NOMO-1 treated with DMSO at 0.1 percent for 48 hours (cell line): ENCODE data around the gene CDT1.
A peak's percentile ranks its signal among the peaks of the same experiment; 100 is the strongest.
"Not testable (repeated sequence)": the region's sequence is repeated elsewhere in the genome, so short reads cannot be mapped to it uniquely, and the experiment has no call there.

ENCODE experiments used
- DNase-seq: peaks from one replicate; lab custom pipeline; 2025; ENCODE audit not compliant: unreplicated experiment; lab: John Stamatoyannopoulos, UW

Gene CDT1

DNA sequence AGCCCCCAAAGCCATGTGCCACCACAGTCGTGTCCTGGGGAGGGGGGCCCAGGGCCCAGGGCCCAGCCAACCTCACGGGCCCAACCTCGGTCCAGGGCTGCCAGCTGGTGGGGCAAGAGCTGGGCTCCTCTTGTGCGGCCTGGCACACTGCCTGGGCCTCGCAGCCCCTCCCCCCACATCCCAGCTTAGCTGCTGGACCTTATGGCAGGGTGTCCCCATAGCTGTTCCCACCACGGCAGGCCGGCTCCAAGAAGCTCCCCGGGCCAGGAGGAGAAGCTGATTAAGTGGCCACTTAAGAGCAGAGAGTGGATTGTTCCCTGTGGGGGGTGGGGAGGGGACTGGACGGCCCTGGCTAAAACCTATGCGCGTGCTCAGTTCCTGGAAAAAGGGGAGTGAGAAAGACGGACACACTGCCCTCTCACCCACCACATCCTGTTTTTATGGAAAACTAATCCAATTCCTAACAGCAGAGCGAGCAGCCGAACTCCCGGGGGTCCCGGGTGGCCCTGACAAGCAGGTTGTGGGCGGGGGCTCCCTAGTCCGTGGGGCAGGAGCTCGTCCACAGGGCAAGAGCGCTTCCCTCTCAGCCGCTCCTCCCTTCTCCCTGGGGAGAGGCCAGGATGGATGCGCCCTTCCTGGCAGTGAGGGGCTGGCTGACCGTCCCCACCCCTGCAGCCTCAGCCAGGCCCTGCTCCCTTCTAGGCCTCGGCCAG lies 35.4 kb upstream of the CDT1 start:
- no peak for DNase-seq

GRCh38 chr16:88769617-88770460 lies 33.8 kb upstream of the CDT1 start:
- DNase-seq, result no peak

DNA sequence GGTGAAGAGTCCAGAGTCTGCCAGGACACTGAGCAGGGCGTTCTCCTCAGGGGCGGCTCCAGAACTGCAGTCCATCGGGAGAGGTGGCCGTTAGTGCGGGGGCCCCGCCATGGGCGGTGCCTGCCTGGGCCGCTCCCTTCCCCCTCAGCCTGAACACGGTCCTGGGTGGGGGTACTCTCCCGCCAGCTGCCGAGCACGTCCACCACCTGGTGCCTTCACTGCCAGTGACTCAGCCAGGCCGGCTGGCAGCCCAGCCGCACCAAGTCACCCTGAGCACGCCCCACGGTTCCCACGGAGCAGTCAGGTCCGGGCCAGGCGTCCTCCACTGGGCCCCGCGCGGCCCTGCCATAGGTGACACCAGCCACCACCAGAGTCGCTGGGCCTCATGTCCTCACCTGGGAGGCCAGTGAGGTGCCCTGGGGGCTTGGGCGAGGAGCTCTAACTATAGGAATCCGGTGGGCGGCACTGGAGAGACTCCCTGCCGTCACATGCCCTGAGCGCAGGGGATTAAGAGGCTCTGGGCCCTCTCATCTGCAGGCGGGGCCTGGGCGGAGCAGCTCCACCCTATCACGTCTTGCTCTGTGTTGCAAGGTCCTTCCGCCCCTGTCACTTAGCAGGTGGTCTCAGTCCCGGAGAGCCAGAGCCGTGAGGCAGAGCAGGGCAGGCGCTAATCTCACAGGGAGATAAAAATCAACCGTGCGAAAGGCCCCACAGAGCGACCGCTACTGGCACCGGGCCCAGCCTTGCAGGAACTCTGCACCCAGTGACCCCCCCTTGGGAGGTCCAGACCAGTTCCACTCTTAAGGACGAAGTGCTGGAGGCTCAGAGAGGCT lies 32.9 kb upstream of the CDT1 start:
- no peak for DNase-seq

DNA sequence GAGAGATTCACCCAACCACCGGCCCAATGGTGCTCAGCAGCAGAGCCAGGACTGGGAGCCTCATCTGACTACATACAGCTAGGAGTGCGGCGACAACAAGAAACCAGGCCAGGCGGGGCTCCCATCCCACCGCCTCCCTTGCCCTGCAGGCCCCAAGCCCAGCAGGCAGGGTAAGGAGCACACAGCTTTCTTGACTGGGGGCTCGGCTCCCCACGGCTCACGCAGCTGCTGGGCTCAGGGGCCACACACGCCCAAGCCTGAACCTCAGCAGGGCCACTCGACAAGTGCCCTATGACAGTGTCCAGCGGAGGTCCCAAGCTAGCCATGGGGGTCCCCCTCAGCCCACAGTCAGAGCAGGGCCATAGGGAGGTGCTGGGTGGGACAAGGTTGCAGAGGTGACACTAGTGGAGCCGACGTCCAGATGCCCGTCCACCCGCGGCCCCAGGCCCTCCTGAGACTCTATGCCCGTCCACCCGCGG lies 32.3 kb upstream of the CDT1 start:
- no peak for DNase-seq

GRCh38 chr16:88771781-88772180 lies 31.8 kb upstream of the CDT1 start:
- not testable (repeated sequence) for DNase-seq

DNA sequence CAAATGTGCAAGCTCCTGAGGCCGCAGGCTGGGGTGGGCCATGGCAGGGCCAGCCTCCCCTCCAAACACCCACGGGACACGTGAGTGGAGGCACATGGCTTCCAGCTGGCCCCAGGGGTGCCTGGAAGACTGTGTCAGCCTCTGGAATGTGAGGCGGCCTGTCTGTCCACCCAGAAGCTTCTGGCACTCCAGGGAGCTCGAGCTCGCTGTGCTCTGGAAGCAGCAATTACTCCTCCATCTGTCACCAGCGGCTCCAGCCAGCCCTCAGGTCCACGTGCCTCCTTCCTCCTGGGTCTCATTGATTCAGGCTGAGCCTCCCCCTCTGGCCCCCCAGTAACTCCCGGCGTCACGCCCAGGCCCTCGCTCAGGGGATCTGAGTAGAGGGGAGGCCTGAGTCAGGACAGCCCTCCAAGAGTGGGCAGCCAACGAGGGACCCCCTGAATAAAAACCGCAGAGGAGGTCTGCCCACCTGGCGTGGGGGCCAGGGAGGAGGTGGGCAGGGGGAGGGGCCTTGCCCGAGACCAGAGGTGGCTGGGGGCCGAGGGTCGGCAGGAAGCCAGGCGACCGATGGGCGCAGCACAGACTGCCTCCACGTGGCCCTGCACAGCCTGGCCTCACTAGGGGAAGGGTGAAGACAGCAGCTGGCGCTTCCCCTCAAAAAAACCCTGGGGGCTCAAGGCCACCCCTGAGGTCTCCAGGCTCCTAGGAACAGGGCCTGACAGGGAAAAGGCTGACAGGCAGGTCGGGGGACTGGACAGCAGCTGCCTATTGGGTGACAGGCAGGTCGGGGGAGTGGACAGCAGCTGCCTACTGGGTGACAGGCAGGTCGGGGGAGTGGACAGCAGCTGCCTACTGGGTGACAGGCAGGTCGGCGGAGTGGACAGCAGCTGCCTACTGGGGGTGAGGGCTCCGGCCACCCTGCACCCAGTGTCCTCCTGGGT lies 30.4 kb upstream of the CDT1 start:
- DNase-seq, result no peak

GRCh38 chr16:88773812-88774291 lies 29.7 kb upstream of the CDT1 start:
- DNase-seq, result no peak

DNA sequence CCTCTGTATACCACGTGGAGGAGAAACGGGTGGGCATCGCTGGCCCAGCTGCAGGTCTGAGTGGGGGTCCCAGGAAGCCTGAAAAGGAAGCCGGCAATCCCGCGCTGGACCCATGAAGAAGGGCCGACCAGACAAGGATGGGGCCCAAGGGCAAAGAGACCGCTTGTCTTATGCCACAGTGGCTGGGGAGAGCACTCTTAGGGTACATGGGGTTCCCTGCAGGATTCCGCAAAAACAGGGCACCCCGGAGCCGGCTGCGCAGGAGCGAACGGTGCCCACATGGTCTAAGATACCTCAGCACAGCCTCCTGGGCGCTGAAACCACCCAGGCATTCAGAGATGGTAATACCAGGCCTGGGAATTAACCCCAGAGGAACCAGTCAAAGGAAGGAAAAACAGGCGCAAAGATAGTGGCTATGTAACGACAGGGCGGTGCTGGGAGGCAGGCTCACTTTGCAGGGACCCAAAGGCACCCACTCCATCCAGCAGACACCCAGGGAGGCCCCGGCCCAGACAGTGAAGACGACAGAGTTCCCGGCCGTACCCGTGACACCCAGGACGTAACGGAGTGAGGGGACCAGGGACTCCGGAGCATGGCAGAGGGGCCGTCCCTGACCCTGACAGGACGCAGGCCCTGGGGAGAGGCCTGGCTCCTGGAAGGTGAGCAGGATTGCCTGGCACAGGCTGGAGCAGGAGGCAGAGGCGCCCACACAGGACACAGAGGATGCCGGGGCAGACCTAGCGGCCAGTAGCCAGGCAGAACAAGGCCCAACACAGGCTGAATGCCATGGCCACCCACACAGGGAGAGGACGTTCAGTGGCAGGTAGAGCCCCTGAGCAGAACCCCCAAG lies 28.8 kb upstream of the CDT1 start:
- no peak for DNase-seq

DNA sequence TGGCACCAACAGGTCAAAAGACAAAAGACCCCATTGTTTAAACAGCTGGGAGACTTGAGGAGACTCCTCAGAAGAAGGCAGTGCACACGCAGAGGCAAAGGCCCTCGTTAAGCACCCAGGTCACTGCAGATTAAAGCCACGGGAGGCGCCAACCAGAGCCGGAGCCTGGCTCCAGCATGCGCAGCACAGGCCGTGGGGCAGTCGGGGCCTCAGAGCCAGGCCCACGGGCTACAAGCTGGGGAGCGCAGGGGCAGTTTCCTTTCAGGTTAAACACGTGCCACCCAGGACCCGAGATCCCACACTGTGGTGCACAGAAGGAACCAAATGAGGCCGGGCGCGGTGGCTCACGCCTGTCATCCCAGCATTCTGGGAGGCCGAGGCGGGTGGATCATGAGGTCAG lies 27.8 kb upstream of the CDT1 start:
- DNase-seq, result no peak

- DNase-seq, result no peak
These were observed 25.9 kb upstream of the CDT1 start for GRCh38 chr16:88777471-88778270.

GRCh38 chr16:88778271-88778525 lies 25.4 kb upstream of the CDT1 start:
- no peak for DNase-seq

DNA sequence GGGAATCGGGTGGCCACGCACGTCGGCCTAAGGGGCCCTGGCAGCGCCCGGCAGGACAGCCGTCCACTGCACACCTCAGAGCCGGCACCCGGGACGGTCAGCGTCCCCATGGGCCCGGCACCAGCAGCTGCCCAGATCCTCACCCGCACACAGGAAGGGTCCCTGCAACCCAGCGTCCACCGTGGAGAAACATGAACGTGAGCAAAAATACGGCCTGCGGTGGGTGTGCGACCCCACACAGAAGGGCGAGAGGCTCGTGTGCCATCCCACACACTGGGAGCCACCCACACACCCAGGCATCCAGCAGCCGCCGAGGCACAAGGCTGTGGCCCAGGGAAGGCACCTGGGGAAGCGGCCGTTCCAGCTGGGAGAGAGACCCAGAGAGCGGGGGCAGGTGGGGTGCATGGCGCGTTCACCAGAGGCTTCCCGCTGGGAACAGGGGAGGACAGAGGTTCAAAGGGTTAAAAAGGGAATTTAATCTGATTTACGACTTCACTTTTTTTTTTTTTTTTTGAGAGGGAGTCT lies 25.0 kb upstream of the CDT1 start:
- no peak for DNase-seq

DNA sequence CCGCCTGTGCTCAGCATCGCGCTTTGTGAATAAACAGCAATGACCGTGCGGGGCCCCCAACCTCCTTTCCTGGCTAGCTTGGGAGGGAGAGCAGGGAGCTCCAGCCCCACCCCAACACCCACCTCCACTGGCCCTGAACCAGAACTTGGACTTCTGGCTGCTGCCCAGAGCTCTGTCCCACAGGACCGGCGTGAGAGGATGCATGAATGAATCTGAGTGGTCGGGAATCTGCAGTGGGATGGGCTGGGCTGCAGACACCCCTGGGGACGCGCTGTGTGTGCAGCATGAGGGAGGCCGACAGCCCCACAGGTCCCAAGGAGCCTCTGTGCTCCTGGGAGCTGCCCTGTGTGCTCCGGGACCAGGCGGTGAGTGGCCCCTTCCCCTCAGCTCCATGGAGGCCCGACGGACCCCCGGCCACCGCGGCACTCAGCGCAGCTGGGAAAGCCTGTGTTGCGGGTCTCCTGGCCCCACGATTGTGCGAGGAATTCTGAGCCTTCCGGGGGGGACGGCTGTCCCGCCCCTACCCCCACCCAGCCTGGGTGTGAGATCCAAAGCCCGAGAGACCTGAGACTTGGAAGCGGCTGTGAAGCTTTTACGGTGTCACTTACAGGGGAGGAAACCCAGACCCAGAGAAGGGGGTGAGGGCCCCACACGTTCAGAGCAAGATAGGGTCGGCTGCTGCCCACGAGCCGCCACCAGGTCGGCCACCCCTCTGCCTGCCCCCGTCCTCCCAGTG lies 24.0 kb upstream of the CDT1 start:
- DNase-seq, result no peak

DNA sequence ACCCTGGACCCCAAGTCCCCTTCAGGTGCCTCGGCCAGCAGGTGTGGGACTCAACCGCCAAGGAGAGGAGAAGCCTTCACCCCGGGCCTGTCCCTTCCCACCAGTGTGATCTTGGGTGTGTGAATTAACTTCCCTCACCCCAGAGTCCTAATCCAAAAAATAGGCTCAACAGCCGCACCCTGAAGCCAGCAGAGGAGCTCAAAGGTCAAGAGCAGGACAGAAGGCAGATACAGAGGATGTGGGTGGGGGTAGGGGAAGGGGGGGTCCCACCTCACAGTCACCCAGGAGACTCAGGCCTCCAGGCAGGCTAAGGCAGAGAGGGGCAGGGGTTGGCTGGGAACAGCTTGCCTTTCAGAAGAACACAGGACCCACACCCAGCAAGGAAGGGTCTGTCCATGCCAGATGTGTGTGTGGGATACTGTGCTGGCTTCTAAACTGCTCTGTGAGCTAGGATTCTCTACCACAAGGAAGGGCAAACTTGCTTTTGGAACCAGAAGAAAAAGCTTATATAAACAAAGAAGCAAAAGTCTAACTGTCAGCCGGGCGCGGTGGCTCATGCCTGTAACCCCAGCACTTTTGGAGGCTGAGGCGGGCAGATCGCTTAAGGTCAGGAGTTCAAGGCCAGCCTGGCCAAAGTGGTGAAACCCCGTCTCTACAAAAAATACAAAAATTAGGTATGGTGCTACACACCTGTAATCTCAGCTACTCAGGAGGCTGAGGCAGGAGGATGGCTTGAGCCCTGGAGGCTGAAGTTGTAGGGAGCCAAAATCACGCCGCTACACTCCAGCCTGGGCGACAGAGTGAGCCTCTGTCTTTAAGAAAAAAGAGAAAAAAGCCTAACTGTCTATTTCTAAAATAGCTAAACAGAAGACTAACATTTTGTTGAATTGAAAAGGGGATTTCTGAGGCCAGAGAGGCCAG lies 23.2 kb upstream of the CDT1 start:
- no peak for DNase-seq

DNA sequence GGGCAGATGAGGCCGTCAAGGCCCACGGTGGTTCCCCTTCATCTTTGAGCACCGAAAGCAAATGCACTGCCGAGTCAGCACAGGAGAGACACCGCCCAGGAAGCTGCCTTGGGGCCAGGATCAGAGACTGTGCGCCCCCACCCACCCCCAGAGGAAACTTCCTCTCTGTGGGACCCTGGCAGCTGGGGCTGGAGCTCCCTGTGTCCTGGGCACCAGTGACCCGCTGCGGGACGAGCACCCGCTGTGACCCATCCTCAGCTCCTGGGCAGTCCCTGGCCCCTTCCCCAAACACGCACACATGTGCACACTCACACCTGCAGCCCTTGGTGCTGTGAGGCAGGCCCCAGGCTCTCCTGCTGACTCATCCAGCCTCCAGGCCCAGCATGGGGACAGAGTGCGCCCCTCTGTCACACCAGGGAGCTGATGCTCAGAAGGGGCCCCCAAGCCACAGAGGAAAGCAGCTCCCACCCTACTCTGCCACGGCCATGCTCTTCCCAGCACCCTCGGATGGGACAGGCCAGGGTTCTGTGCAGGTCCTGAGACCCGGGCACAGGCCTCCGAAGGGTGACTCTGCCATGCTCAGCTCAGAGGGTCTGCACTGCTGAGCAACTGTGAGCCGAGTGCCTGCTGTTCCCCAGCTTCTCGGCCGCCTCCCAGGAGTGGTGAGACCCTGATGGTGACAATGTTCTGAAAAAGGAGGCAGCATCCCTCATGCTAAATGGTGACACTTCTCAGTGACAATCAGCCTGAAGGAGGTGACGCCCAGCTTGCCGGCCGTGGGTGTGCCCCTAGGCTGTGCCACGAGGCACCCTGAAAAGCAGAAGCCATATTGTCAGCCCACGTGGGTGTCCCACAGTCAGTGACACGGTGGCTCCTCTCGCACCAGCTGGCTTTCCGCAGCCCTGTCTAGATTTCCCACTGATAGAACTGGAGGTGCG lies 22.2 kb upstream of the CDT1 start:
- DNase-seq, result peak; percentile 30
